Thoracic aorta (tissue), 2 donors: Measurements from ENCODE around the gene C1orf232. TPM values are rescaled to one million over a fixed set of nuclear protein-coding genes. Genes with fewer than 3 reads are reported as not detected.

Experiments
- ATAC-seq: fragments of 150-250 bp; one replicate; pipeline ENCODE4 v1.8.0; 2017; ENCODE audit warnings: low read depth; ENCODE audit not compliant: insufficient number of reproducible peaks, low FRiP score
- DNase-seq: peaks from one replicate; pipeline ENCODE4 v3.0.0-alpha.2; 2020; ENCODE audit warnings: low spot score
- H3K27ac ChIP-seq, 2 donors: fragments of 200-600 bp; sonication (generic); 1 replicate in 1 of 2; 2 replicates in 1 of 2; pipeline ENCODE4 v1.5.1; 2016; ENCODE audit warnings: mild to moderate bottlenecking in 2 of 2, moderate library complexity in 2 of 2
- H3K27me3 ChIP-seq: fragments of 200-600 bp; sonication (generic); replicated peaks from 2 replicates; pipeline ENCODE4 v1.6.0; 2016; ENCODE audit warnings: mild to moderate bottlenecking; ENCODE audit not compliant: insufficient read depth
- H3K36me3 ChIP-seq: fragments of 200-600 bp; sonication (generic); one replicate; pipeline ENCODE4 v1.5.1; 2016
- H3K4me1 ChIP-seq, 2 donors: fragments of 200-600 bp; sonication (generic); 1 replicate in 1 of 2; 2 replicates in 1 of 2; pipeline versions ENCODE4 v1.5.1 to v1.6.0; 2016; ENCODE audit warnings: low read depth in 2 of 2, mild to moderate bottlenecking in 1 of 2; ENCODE audit not compliant: control insufficient read depth in 1 of 2
- H3K4me3 ChIP-seq: fragments of 200-600 bp; sonication (generic); 2 replicates; pipeline ENCODE4 v1.5.1; 2016; ENCODE audit warnings: mild to moderate bottlenecking
- H3K9me3 ChIP-seq: fragments of 200-600 bp; sonication (generic); 2 replicates; pipeline ENCODE4 v1.5.1; 2016
- total RNA-seq, 2 donors: library from RNA; depleted of rRNA; stranded (reverse); fragments of >200 nt; gene quantifications; one replicate each; pipeline versions ENCODE4 v1.1.0 to v1.2.3, GENCODE V29; 2016
- TF ChIP-seq, protein P1 (sequence below): fragments of 200-600 bp; sonication (generic); IDR thresholded peaks from one replicate; pipeline ENCODE4 v1.5.1; 2019; ENCODE audit warnings: antibody characterized with exemption

The C1orf232 gene
- total RNA-seq, 2 donors from 2014 or later = not detected

DNA sequence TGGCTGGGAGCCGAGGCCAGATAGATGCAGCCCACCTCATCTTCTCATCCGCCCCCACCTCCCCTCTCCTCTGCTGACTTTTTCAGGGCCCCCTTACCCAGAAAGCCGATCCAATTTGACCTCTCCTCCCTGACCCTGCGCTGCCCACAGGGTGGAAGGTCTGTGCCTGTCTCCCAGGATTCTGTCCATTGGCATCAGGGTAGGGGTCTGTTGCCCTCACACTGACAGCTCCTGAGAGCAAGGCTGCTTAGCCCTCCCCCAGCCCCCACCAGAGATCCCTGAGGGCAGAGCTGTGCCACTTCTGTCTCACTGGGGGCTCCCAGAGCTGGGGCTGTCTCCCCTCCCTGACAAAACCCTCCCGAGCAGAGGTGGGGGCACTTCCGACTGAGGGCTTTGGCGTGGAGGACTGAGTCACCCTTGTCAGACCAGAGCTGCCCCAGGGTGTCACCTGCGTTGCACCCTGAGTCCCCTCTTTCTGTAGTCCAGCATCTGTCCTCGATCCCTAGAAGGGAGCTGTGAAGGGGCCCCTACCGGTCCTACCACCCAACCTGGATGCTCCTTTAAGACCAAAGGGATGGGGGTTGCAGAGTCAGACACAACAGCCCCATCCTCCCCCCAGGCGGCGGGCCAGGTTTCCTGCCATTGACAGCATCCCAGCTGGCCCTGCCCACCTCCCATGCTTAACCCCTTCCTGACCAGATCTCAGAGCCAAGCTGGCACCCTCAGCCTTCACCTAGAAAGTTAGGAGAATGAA, 12.3 kb downstream of the C1orf232 start:
- TF ChIP-seq, protein P1, sequence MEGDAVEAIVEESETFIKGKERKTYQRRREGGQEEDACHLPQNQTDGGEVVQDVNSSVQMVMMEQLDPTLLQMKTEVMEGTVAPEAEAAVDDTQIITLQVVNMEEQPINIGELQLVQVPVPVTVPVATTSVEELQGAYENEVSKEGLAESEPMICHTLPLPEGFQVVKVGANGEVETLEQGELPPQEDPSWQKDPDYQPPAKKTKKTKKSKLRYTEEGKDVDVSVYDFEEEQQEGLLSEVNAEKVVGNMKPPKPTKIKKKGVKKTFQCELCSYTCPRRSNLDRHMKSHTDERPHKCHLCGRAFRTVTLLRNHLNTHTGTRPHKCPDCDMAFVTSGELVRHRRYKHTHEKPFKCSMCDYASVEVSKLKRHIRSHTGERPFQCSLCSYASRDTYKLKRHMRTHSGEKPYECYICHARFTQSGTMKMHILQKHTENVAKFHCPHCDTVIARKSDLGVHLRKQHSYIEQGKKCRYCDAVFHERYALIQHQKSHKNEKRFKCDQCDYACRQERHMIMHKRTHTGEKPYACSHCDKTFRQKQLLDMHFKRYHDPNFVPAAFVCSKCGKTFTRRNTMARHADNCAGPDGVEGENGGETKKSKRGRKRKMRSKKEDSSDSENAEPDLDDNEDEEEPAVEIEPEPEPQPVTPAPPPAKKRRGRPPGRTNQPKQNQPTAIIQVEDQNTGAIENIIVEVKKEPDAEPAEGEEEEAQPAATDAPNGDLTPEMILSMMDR = no peak
- H3K36me3 ChIP-seq = no peaks in the 10 kb centered on the region
- H3K9me3 ChIP-seq = no peaks in the 10 kb centered on the region
- DNase-seq (no peak), ATAC-seq (no peak)
- no peak overlapping the region for H3K27ac ChIP-seq
- H3K4me1 ChIP-seq = peaks cover 0 to 6% of the 10 kb centered on the region in 2 donors
- H3K27me3 ChIP-seq = no peaks in the 10 kb centered on the region
- peak overlapping the region; percentile 18 for H3K4me3 ChIP-seq

DNA sequence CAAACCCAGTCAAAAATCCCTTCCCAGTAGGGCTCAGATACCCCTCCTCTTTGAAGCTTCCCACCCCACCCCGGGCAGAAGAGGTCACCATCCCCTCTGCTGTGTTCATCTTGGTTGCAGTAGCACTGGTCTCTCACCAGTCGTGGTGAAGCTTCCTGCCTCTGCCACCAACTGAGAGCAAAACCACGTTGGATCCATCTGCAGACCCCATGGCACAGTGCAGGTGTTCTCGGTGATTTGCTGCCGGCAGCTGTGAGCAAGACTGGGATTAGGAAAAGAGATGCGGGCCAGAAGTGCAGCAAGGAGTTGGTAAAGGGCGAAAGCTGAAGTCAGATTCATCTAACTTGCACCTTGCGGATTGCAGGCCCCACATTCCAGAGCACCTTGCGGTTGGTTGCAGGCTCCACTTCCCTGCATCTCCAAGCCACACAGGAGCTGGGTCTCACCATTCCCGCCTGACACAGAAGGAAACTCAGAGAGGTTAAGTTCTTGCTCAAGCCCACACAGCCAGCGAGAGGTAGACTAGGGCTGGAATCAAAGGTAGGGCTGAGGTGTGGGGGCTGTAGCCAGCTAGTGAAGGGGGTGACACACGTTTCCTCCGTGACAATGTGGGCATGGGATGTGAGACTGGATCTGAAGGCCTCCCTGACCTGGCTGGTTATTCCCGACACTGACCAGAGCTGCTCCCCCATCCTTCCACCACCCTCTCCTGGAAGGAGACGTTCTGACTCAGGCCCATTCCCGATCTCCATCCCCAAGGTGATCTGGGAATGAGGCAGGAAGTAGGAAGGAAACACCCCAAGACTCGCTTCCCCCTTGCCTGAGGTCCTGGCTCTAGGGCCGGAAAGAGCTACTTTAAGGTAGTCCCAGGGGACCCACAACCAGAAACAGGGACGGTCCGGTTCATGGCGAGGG, 13.1 kb downstream of the C1orf232 start:
- Histone ChIP-seq H3K36me3 (no peaks in the 10 kb centered on the region), H3K27ac (no peak overlapping the region), H3K27me3 (no peaks in the 10 kb centered on the region), H3K4me3 (no peak overlapping the region), H3K4me1 (no peaks in the 10 kb centered on the region), H3K9me3 (no peaks in the 10 kb centered on the region)
- ATAC-seq (no peak), DNase-seq (no peak)
- TF ChIP-seq, protein P1 = no peak

DNA sequence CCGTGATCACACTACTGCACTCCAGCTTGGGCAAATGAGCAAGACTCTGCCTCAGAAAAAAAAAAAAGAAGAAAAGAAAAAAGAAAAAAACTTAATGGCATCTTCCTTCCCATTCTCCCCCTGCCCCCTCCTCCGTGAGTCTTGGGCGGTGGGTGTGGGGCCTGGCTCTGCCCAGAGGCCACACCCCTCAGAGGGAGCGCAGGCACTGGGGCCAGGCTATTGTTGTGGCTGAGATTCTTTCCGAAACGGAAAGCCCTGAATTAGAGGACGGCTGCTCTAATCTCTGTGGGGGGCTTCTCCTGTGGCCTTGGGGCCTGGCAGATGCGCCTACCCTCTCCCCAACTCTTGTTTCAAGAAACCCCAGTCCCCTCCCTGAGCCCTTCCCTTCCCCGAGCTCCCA, 14.0 kb downstream of the C1orf232 start:
- Histone ChIP-seq H3K9me3 (no peaks in the 10 kb centered on the region), H3K4me3 (no peak overlapping the region), H3K36me3 (no peaks in the 10 kb centered on the region), H3K27ac (no peak overlapping the region), H3K27me3 (no peaks in the 10 kb centered on the region), H3K4me1 (no peaks in the 10 kb centered on the region)
- no peak for DNase-seq
- TF ChIP-seq, protein P1 = no peak
- ATAC-seq = no peak

DNA sequence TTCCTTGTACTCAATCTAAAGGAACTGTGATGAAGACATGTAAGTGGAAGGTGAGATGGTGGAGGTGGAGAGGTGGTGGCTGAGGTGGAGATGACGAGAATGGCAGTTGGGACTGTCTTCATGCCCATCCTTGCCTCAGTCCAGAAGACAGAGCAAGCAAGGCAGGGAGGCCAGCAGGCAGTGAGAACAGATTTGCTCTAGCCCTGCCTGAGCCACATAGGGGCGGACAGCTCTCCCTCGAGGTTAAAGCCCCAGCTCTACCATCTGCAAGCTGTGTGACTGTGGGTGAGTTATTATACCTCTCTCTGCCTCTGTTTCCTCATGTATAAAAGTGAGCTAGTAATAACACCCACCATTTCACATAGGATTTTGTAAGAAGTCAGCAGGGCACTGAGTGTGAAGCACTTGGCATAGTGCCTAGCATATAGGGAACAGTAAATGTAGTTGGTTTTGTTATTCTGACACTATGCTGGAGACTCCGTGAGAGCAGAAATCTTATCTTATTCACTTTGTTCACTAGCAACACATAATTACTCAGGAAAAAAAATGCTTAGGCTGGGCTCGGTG, 14.7 kb downstream of the C1orf232 start:
- no peak for DNase-seq

More for the DNA sequence above, 14.7 kb downstream of the C1orf232 start:
- ATAC-seq = no peak
- Histone ChIP-seq H3K27me3 (no peaks in the 10 kb centered on the region), H3K4me1 (no peaks in the 10 kb centered on the region), H3K4me3 (no peak overlapping the region), H3K36me3 (no peaks in the 10 kb centered on the region), H3K9me3 (no peaks in the 10 kb centered on the region), H3K27ac (no peak overlapping the region)
- TF ChIP-seq, protein P1 = no peak
